H9 (cell line): ENCODE data around the gene GSTP1. TPM values are rescaled to one million over a fixed set of nuclear protein-coding genes. Genes with fewer than 3 reads are reported as not detected.

Source experiments
- DNase-seq: peaks from one replicate; pipeline ENCODE4 v3.0.0-alpha.2; 2017
- H2AFZ ChIP-seq: one replicate; pipeline ENCODE4 v1.6.1; 2013; ENCODE audit warnings: mild to moderate bottlenecking, low read length, control low read depth, moderate library complexity
- H2AK5ac ChIP-seq: 2 replicates; pipeline ENCODE4 v1.6.1; 2013; ENCODE audit warnings: low read length, control low read depth, mixed read lengths; ENCODE audit not compliant: insufficient read length
- H2BK120ac ChIP-seq: one replicate; pipeline ENCODE4 v1.6.1; 2013; ENCODE audit warnings: low read depth, mild to moderate bottlenecking, low read length, control low read depth, inconsistent platforms; ENCODE audit not compliant: poor library complexity, severe bottlenecking
- H2BK12ac ChIP-seq: 2 replicates; pipeline ENCODE4 v1.6.1; 2013; ENCODE audit warnings: low read length, control low read depth, mixed read lengths, low read depth; ENCODE audit not compliant: insufficient read length
- H2BK15ac ChIP-seq: 2 replicates; pipeline ENCODE4 v1.6.1; 2013; ENCODE audit warnings: low read depth, low read length, control low read depth
- H2BK20ac ChIP-seq: one replicate; pipeline ENCODE4 v1.6.1; 2013; ENCODE audit warnings: low read depth, mild to moderate bottlenecking, low read length, control low read depth, inconsistent platforms; ENCODE audit not compliant: poor library complexity, severe bottlenecking
- H2BK5ac ChIP-seq: 2 replicates; pipeline ENCODE4 v1.6.1; 2013; ENCODE audit warnings: low read length, control low read depth, mixed read lengths; ENCODE audit not compliant: insufficient read length
- H3K14ac ChIP-seq: 2 replicates; pipeline ENCODE4 v1.6.1; 2013; ENCODE audit warnings: low read length, control low read depth; ENCODE audit not compliant: insufficient read depth
- H3K18ac ChIP-seq: 2 replicates; pipeline ENCODE4 v1.6.1; 2013; ENCODE audit warnings: low read depth, mild to moderate bottlenecking, mixed read lengths, low read length, control low read depth; ENCODE audit not compliant: insufficient read length
- H3K23ac ChIP-seq: 2 replicates; pipeline ENCODE4 v1.6.1; 2013; ENCODE audit warnings: low read length, control low read depth, mixed read lengths, low read depth; ENCODE audit not compliant: insufficient read length
- H3K23me2 ChIP-seq: 2 replicates; pipeline ENCODE4 v1.6.1; 2013; ENCODE audit warnings: low read depth, mild to moderate bottlenecking, mixed read lengths, low read length, control low read depth; ENCODE audit not compliant: insufficient read length, poor library complexity, severe bottlenecking
- H3K27ac ChIP-seq: 2 replicates; pipeline ENCODE4 v1.5.1; 2013; ENCODE audit warnings: low read length, control low read depth, mixed read lengths, low read depth; ENCODE audit not compliant: insufficient read length
- H3K27me3 ChIP-seq: 2 replicates; pipeline ENCODE4 v1.6.1; 2013; ENCODE audit warnings: low read length, control low read depth, inconsistent platforms; ENCODE audit not compliant: insufficient read depth
- H3K4ac ChIP-seq: 2 replicates; pipeline ENCODE4 v1.6.1; 2013; ENCODE audit warnings: low read depth, mild to moderate bottlenecking, control low read depth, inconsistent platforms, low read length, moderate library complexity
- H3K4me1 ChIP-seq: 2 replicates; pipeline ENCODE4 v1.6.1; 2013; ENCODE audit warnings: low read length, control low read depth, inconsistent platforms; ENCODE audit not compliant: insufficient read depth
- H3K4me2 ChIP-seq: 2 replicates; pipeline ENCODE4 v1.6.1; 2013; ENCODE audit warnings: low read length, control low read depth, mixed read lengths; ENCODE audit not compliant: insufficient read length, insufficient read depth
- H3K56ac ChIP-seq: 2 replicates; pipeline ENCODE4 v1.6.1; 2013; ENCODE audit warnings: low read depth, mild to moderate bottlenecking, mixed read lengths, low read length, control low read depth; ENCODE audit not compliant: insufficient read length
- H3K79me1 ChIP-seq: 2 replicates; pipeline ENCODE4 v1.6.1; 2013; ENCODE audit warnings: low read depth, mild to moderate bottlenecking, moderate library complexity, low read length, control low read depth, inconsistent platforms; ENCODE audit not compliant: insufficient read depth, poor library complexity, severe bottlenecking
- H3K79me2 ChIP-seq: 2 replicates; pipeline ENCODE4 v1.6.1; 2013; ENCODE audit warnings: low read length, control low read depth, inconsistent platforms; ENCODE audit not compliant: insufficient read depth
- H3K9ac ChIP-seq: 2 replicates; pipeline ENCODE4 v1.6.1; 2013; ENCODE audit warnings: low read length, control low read depth, mixed read lengths; ENCODE audit not compliant: insufficient read length; ENCODE audit errors: extremely low read depth
- H3K9me3 ChIP-seq: one replicate; pipeline ENCODE4 v1.6.1; 2013; ENCODE audit warnings: low read depth, low read length, inconsistent platforms; ENCODE audit not compliant: control insufficient read depth
- H3T11ph ChIP-seq: one replicate; pipeline ENCODE4 v1.6.1; 2013; ENCODE audit warnings: mild to moderate bottlenecking, low read length, control low read depth, inconsistent platforms
- H4K20me1 ChIP-seq: one replicate; pipeline ENCODE4 v1.6.1; 2013; ENCODE audit not compliant: control insufficient read depth, insufficient read length, insufficient read depth
- H4K5ac ChIP-seq: 2 replicates; pipeline ENCODE4 v1.6.1; 2013; ENCODE audit warnings: low read depth, mild to moderate bottlenecking, mixed read lengths, low read length, control low read depth; ENCODE audit not compliant: insufficient read length
- H4K8ac ChIP-seq: replicated peaks from 2 replicates; pipeline ENCODE4 v1.6.1; 2013; ENCODE audit warnings: low read length, control low read depth, mixed read lengths, low read depth; ENCODE audit not compliant: insufficient read length
- H4K91ac ChIP-seq: 2 replicates; pipeline ENCODE4 v1.6.1; 2013; ENCODE audit warnings: low read depth, mild to moderate bottlenecking, moderate library complexity, mixed read lengths, low read length, control low read depth; ENCODE audit not compliant: insufficient read length
- H3K27ac Mint-ChIP-seq, 3 experiments: 2 replicates in 2 of 3; 3 replicates in 1 of 3; pipeline ENCODE4 v1.8.0; 2020 to 2021; ENCODE audit warnings: mixed read lengths in 3 of 3, mild to moderate bottlenecking in 1 of 3, moderate library complexity in 1 of 3
- H3K27me3 Mint-ChIP-seq: 2 replicates; pipeline ENCODE4 v1.8.0; 2021; ENCODE audit warnings: low read depth, mild to moderate bottlenecking, moderate library complexity, mixed read lengths
- H3K36me3 Mint-ChIP-seq, 3 experiments: 2 replicates in 2 of 3; 3 replicates in 1 of 3; pipeline ENCODE4 v1.8.0; 2020 to 2021; ENCODE audit warnings: low read depth in 3 of 3, mixed read lengths in 3 of 3; ENCODE audit not compliant: insufficient read depth in 1 of 3
- H3K4me1 Mint-ChIP-seq, 2 experiments: 2 replicates each; pipeline ENCODE4 v1.8.0; 2020; ENCODE audit warnings: mixed read lengths in 2 of 2
- H3K4me3 Mint-ChIP-seq, 2 experiments: 2 replicates in 1 of 2; 3 replicates in 1 of 2; pipeline ENCODE4 v1.8.0; 2020 to 2021; ENCODE audit warnings: mild to moderate bottlenecking in 2 of 2, mixed read lengths in 2 of 2, moderate library complexity in 1 of 2
- H3K9me3 Mint-ChIP-seq, 2 experiments: 2 replicates in 1 of 2; 3 replicates in 1 of 2; pipeline ENCODE4 v1.8.0; 2020; ENCODE audit warnings: mild to moderate bottlenecking in 2 of 2, mixed read lengths in 2 of 2, moderate library complexity in 1 of 2
- WGBS: extraction: QIAGEN DNeasy Blood & Tissue Kit; methylation state at CpG from one replicate; pipeline ENCODE4 v1.1.7; 2013; ENCODE audit warnings: missing lambda C conversion rate, low lambda C conversion rate, mixed read lengths; ENCODE audit not compliant: insufficient read length; ENCODE audit errors: extremely low coverage; 5-methylcytosine and 5-hydroxymethylcytosine counted together
- total RNA-seq: library from RNA; stranded (reverse); gene quantifications from 2 replicates; pipeline ENCODE4 v1.2.1, GENCODE V29; 2021
- TF ChIP-seq, protein P1 (sequence below): fragments of 200-600 bp; sonication (generic); conservative IDR thresholded peaks from 3 replicates; pipeline ENCODE4 v1.8.0; 2021; ENCODE audit warnings: antibody characterized with exemption, mild to moderate bottlenecking

Gene GSTP1
- total RNA-seq, 1 experiment from 2014 or later = 1,469 TPM

DNA sequence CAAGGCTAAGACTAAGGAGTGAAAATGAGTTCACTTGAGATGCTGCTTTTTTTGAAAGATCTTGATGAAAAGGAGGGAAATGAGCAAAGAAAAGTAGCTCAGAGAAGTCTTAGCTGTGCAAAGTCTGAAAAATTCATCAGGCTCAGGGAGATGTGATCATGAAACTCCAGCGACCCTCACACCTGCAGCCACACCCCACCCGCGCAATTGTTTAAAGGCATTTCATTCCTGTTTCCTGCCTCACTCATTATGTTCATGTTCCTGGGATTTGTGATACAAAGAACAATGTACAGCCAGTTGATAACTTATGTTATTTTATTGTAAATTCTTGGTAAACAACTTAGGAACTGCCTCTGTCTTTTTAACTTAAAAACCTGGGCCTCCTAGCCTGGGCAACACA, 8.7 kb upstream of the GSTP1 start:
- Histone ChIP-seq H3K56ac (no peak overlapping the region), H2BK120ac (no peak overlapping the region), H4K5ac (no peak overlapping the region), H3T11ph (no peak overlapping the region), H2BK5ac (no peak overlapping the region), H3K9me3 (no peaks in the 10 kb centered on the region), H4K91ac (no peak overlapping the region), H2AK5ac (no peak overlapping the region), H3K4me1 (peaks cover 3% of the 10 kb centered on the region; the same call in 1 of the 2 replicates), H2BK15ac (no peak overlapping the region), H3K9ac (no peak overlapping the region), H3K79me2 (no peaks in the 10 kb centered on the region), H3K23me2 (no peaks in the 10 kb centered on the region), H3K27me3 (no peaks in the 10 kb centered on the region), H3K4me2 (no peak overlapping the region), H3K18ac (no peak overlapping the region), H3K14ac (no peak overlapping the region), H3K79me1 (no peaks in the 10 kb centered on the region), H3K23ac (no peak overlapping the region), H3K27ac (no peak overlapping the region), H2BK20ac (no peak overlapping the region), H3K4ac (no peak overlapping the region), H4K8ac (no peak overlapping the region), H2AFZ (no peak overlapping the region), H4K20me1 (no peaks in the 10 kb centered on the region), H2BK12ac (no peak overlapping the region)
- no peaks in the 10 kb centered on the region for H3K36me3 Mint-ChIP-seq
- peaks cover 21 to 27% of the 10 kb centered on the region in 2 experiments for H3K4me1 Mint-ChIP-seq
- peaks cover 51% of the 10 kb centered on the region for H3K27me3 Mint-ChIP-seq
- no peak for DNase-seq
- H3K4me3 Mint-ChIP-seq = no peak overlapping the region
- H3K27ac Mint-ChIP-seq = no peak overlapping the region
- peaks cover 3 to 9% of the 10 kb centered on the region in 2 experiments; a peak in 3 of 5 replicates for H3K9me3 Mint-ChIP-seq
- TF ChIP-seq, protein P1, sequence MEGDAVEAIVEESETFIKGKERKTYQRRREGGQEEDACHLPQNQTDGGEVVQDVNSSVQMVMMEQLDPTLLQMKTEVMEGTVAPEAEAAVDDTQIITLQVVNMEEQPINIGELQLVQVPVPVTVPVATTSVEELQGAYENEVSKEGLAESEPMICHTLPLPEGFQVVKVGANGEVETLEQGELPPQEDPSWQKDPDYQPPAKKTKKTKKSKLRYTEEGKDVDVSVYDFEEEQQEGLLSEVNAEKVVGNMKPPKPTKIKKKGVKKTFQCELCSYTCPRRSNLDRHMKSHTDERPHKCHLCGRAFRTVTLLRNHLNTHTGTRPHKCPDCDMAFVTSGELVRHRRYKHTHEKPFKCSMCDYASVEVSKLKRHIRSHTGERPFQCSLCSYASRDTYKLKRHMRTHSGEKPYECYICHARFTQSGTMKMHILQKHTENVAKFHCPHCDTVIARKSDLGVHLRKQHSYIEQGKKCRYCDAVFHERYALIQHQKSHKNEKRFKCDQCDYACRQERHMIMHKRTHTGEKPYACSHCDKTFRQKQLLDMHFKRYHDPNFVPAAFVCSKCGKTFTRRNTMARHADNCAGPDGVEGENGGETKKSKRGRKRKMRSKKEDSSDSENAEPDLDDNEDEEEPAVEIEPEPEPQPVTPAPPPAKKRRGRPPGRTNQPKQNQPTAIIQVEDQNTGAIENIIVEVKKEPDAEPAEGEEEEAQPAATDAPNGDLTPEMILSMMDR = no peak
- WGBS = no CpG with 5 or more reads among the region's 3 CpGs
